GM21529 (cell line): ENCODE data around the gene BID.
"Not testable (repeated sequence)": the region's sequence is repeated elsewhere in the genome, so short reads cannot be mapped to it uniquely, and the experiment has no call there.

Source experiments
- ATAC-seq: cut with Tn5 transposase; IDR thresholded peaks from one replicate; pipeline ENCODE4 v1.9.1; 2021; ENCODE audit not compliant: unreplicated experiment

BID gene

DNA sequence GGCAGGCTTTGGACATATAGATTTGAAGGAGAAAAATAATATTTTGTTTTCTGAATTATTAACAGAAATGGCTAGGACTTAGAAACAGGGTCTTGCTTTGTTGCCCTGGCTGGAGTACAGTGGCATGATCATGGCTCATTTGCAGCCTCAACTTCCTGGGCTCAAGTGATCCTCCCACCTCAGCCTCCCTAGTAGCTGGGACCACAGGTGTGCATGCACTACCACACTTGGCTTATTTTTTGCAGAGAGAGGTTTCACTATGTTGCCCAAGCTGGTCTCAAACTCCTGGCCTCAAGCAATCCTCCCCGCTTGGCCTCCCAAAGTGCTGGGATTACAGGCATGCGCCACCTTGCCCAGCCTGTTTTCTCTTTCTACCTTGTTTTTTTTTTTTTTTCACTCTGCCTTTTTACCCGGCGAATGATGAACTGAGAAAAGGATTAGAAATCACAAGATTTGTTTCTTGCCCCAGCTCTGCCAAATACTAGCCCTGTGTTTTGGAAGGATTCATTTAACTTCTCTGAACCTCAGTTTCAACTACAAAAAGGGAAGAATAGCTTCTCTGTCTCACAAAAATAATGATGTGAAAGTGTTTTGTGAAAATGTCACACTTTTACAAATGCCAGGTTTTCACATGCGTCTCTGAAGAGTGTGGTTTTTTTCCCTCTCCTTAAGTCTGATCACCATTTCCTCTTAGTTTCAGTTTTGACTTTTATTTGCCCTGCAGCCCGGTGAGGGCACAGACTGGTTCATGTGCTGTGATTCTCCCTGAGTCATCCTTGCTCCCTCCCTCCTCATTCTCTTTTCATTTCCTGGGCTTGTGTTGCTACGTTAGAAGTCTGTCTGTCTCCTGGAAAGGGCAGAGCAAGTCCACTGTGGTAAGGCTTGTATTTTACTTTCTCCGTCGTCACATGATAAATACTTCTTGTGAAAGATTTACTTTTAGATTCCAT lies 68.0 kb downstream of the BID start:
- peak; percentile 88 for ATAC-seq

DNA sequence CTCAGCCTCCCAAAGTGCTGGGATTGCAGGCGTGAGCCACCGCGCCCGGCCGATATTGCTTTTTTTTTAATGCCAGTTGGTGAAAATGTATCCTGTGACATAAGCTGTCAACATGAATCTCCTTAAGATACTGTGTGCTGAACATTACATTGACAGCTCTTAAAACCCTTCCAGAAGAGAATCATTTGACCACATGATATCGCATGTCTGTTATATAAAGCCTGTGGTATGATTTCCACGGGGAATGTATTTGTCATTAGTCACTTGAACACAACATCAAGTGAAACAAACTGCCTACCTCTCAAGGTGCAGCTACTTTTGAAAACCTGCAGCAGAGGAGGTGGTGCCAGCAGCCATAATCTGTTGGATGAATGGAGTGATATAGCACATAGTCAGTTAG lies 68.7 kb downstream of the BID start:
- no peak for ATAC-seq

DNA sequence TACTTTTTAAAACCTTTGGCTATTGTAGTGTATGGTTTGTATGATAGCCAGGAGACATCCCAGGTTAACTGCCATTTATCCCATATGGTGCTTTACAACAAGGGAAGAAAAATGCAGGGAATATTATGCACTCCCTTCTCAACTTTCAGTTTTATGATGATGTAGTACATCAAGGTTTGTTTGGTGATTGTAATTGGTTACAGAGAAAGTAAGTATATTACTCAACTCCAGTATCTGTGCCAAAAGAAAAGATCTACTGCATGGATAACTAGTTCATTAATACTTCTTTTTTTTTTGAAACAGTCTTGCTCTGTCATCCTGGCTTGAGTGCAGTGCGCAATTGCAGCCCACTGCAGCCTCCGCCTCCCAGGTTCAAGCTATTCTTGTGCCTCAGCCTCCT lies 70.5 kb downstream of the BID start:
- no peak for ATAC-seq

DNA sequence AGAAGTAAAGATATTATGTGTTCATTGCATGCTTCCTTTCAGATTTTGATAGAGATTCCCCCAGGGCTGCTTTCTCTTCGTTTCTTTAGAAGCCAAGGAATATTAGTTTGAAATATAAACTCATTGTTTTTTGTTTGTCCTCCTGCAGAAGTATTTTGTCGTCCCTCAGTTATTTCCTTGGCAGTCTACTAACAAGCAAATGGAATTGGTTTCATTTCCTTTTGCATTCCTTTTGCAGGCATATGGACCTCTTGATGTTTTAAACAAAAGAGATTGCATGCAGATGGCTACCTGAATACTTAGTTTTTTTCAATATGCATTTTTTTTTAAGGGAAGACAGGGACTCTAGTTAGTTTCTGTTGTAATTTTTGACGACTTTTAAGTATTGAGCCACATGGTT lies 73.5 kb downstream of the BID start:
- ATAC-seq = no peak

DNA sequence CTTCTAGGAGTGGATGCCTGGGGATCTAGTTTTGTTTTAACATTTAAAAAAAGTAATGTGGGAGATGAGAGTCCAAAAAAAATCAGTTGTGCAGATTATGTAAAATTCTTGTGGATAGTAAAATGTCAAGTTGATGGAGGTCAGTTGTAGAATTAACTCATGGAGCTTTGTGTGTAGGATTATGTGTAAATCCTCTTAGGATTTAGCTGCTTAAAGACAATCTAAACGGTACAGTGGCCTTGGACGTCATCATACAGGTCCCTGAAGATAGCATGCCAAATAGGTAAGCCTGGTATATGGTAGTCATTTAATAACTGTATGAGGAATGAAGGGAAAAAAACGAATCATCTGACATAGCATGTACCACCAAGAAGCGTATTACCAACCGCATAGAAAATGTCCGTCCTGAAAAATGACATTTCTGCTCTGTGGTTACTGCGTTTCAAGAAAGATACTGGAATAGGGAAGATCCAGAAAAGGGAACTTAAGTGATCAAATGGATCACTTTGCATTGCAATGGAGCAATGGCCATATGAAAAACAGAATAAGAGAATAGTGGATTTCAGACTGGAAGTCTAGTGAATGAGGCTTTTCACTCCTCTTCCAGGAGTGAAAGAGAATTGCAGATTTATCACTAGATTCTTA lies 74.5 kb downstream of the BID start:
- ATAC-seq = no peak

- no peak for ATAC-seq
Observed at GRCh38 chr22:17698948-17699347, 75.3 kb downstream of the BID start.

DNA sequence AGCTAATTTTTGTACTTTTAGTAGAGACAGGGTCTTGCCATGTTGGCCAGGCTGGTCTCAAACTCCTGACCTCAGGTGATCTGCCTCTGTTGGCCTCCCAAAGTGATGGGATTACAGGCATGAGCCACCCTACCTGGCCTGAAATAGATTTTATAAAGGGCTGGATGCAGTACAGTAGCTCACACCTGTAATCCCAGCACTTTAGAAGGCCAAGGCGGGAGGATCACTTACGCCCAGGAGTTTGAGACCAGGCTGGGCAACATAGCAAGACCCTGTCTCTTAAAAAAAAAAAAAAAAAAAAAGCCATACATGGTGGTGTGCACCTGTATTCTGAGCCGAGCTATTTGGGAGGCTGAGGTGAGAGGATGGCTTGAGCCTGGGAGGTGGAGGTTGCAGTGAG lies 76.0 kb downstream of the BID start:
- ATAC-seq = not testable (repeated sequence)

DNA sequence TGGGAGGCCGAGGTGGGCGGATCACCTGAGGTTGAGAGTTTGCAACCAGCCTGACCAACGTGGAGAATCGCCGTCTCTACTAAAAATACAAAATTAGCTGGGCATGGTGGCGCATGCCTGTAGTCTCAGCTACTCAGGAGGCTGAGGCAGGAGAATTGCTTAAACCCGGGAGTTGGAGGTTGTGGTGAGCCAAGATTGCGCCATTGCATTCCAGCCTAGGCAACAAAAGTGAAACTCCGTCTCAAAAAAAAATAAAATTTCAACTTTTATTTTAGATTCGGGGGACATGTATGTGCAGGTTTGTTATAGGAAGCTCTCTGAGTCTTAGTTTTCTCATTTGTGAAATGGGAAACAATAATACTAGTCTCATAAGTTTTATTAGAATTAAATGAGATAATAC lies 77.1 kb downstream of the BID start:
- not testable (repeated sequence) for ATAC-seq

GRCh38 chr22:17695986-17696385 lies 78.3 kb downstream of the BID start:
- ATAC-seq = no peak

DNA sequence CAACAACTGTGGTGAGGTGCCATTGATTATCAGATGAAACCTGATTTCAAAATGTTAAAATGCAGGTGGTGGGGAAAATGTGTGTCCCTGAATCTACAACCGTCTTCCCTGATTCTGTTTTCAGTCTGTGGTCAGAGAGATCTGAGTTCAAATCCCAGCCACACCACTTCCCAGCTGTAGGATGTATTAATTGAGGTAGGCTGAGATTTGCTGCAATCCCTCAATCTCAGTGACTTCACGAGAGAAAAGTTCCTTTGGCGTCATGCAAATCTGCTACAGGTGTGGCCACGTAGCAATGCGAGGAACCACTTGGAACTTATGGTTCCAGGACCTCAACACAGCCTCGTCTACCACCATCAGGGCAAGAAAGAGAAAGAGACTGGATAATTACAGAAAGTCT lies 79.5 kb downstream of the BID start:
- ATAC-seq = no peak

- no peak for ATAC-seq
Observed at GRCh38 chr22:17694193-17694592, 80.1 kb downstream of the BID start.

GRCh38 chr22:17692841-17693240 lies 81.4 kb downstream of the BID start:
- no peak for ATAC-seq

DNA sequence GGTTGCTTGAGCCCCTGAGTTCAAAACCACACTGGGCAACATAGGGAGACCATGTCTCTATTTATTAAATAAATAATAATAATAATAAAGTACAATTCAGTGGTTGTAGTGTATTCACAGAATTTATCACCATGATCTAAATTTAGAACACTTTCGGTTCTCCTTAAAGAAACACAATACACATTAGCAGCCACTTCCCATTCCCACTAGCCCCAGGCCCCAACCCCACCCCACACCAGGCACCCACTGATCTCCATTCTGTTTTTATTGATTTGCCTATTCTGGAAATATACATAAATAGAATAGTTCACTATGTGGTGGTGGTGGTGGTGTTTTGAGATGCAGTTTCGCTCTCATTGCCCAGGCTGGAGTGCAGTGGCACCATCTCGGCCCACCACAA lies 90.0 kb downstream of the BID start:
- ATAC-seq = no peak
